Upper lobe of left lung (tissue), 4 donors: ENCODE data around the gene GALNT14.

Experiments used
- CTCF ChIP-seq, 6 experiments: fragments of 450-650 bp in 4 of 6; fragments of 200-600 bp in 2 of 6; sonication (generic) in 2 of 6; IDR thresholded peaks; one replicate each; pipeline ENCODE4 v1.5.1; 2016 to 2019; ENCODE audit warnings: antibody characterized with exemption in 6 of 6
- POLR2AphosphoS5 ChIP-seq, 2 donors: sonication (generic); formaldehyde crosslinking; IDR thresholded peaks; one replicate each; pipeline ENCODE4 v1.5.1; 2017; ENCODE audit warnings: antibody characterized with exemption in 2 of 2

GRCh38 chr2:31004257-31004656 lies 134.0 kb downstream of the GALNT14 start:
- no peak for TF ChIP-seq POLR2AphosphoS5 (IDR thresholded peaks at IDR 0.05)
- no peak for TF ChIP-seq CTCF (IDR thresholded peaks at IDR 0.05)
